A549 (cell line): Measurements from ENCODE around the gene E2F7.

Experiments
- BHLHE40 ChIP-seq: IDR thresholded peaks from 2 replicates; pipeline ENCODE4 v1.6.1; 2012; ENCODE audit warnings: low read depth, low read length, inconsistent platforms
- CHD4 ChIP-seq: fragments of 200-600 bp; sonication (generic); IDR thresholded peaks from 2 replicates; pipeline ENCODE4 v1.6.1; 2016; ENCODE audit warnings: antibody characterized with exemption, mild to moderate bottlenecking, borderline replicate concordance
- HES2 ChIP-seq: fragments of >200 bp; sonication (Bioruptor Twin); formaldehyde crosslinking; IDR thresholded peaks from 2 replicates; pipeline ENCODE4 v1.6.1; 2016
- KDM5A ChIP-seq: fragments of 200-600 bp; sonication (generic); IDR thresholded peaks from 2 replicates; pipeline ENCODE4 v1.6.1; 2016; ENCODE audit warnings: antibody characterized with exemption, mild to moderate bottlenecking
- MAFK ChIP-seq: fragments of 450-650 bp; IDR thresholded peaks from 2 replicates; pipeline ENCODE4 v1.6.1; 2014; ENCODE audit not compliant: partially characterized antibody
- MAX ChIP-seq: IDR thresholded peaks from 2 replicates; pipeline ENCODE4 v1.6.1; 2012
- NR3C1 ChIP-seq: fragments of >200 bp; sonication (Bioruptor Twin); formaldehyde crosslinking; IDR thresholded peaks from 3 replicates; pipeline ENCODE4 v1.6.1; 2017
- PHF8 ChIP-seq: fragments of 200-600 bp; sonication (generic); IDR thresholded peaks from 2 replicates; pipeline ENCODE4 v1.6.1; 2016; ENCODE audit warnings: low read depth, mild to moderate bottlenecking, antibody characterized with exemption, moderate library complexity, borderline replicate concordance
- POLR2A ChIP-seq: IDR thresholded peaks from 2 replicates; pipeline ENCODE4 v1.6.1; 2012; ENCODE audit warnings: mild to moderate bottlenecking, low read length
- RAD21 ChIP-seq, 2 experiments: fragments of >200 bp in 1 of 2; sonication (Bioruptor Twin) in 1 of 2; formaldehyde crosslinking in 1 of 2; IDR thresholded peaks in 1 of 2; conservative IDR thresholded peaks in 1 of 2; 2 replicates in 1 of 2; 3 replicates in 1 of 2; pipeline ENCODE4 v1.6.1; 2012 to 2018; ENCODE audit warnings: inconsistent platforms in 1 of 2
- REST ChIP-seq: fragments of 200-600 bp; sonication (generic); IDR thresholded peaks from 2 replicates; pipeline ENCODE4 v1.6.1; 2016; ENCODE audit warnings: antibody characterized with exemption, mild to moderate bottlenecking, moderate library complexity
- SREBF2 ChIP-seq: fragments of 450-650 bp; IDR thresholded peaks from 2 replicates; pipeline ENCODE4 v1.6.1; 2014; ENCODE audit warnings: mild to moderate bottlenecking, moderate library complexity
- TF ChIP-seq, protein P1 (sequence below): fragments of >200 bp; sonication (Bioruptor Twin); formaldehyde crosslinking; IDR thresholded peaks from 3 replicates; pipeline ENCODE4 v1.5.1; 2016

- no peak for TF ChIP-seq PHF8
- no peak for TF ChIP-seq REST
- TF ChIP-seq CHD4 = no peak
- TF ChIP-seq MAFK = no peak
- TF ChIP-seq MAX = no peak
- no peak for TF ChIP-seq RAD21 (conservative IDR thresholded peaks at IDR 0.05 in 1 of 2, IDR thresholded peaks at IDR 0.05 in 1 of 2)
- TF ChIP-seq, protein P1, sequence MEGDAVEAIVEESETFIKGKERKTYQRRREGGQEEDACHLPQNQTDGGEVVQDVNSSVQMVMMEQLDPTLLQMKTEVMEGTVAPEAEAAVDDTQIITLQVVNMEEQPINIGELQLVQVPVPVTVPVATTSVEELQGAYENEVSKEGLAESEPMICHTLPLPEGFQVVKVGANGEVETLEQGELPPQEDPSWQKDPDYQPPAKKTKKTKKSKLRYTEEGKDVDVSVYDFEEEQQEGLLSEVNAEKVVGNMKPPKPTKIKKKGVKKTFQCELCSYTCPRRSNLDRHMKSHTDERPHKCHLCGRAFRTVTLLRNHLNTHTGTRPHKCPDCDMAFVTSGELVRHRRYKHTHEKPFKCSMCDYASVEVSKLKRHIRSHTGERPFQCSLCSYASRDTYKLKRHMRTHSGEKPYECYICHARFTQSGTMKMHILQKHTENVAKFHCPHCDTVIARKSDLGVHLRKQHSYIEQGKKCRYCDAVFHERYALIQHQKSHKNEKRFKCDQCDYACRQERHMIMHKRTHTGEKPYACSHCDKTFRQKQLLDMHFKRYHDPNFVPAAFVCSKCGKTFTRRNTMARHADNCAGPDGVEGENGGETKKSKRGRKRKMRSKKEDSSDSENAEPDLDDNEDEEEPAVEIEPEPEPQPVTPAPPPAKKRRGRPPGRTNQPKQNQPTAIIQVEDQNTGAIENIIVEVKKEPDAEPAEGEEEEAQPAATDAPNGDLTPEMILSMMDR = no peak
- TF ChIP-seq SREBF2 = no peak
- no peak for TF ChIP-seq POLR2A
- TF ChIP-seq BHLHE40 = no peak
- no peak for TF ChIP-seq KDM5A
- no peak for TF ChIP-seq NR3C1
- no peak for TF ChIP-seq HES2
Observed at GRCh38 chr12:77079631-77080030, 14.3 kb upstream of the E2F7 start.
